Activated naive CD8-positive, alpha-beta T cell treated with anti-CD3 and anti-CD28 coated beads, Interleukin-2, amount 50 U/mL, for 16 hours (primary cell): Measurements from ENCODE around the gene CPSF4L.
"Not testable (repeated sequence)": the region's sequence is repeated elsewhere in the genome, so short reads cannot be mapped to it uniquely, and the experiment has no call there.

Experiments
- DNase-seq: peaks from one replicate; pipeline ENCODE4 v3.0.0-alpha.2; 2020; ENCODE audit warnings: low read depth, low spot score

CPSF4L gene, protein sequence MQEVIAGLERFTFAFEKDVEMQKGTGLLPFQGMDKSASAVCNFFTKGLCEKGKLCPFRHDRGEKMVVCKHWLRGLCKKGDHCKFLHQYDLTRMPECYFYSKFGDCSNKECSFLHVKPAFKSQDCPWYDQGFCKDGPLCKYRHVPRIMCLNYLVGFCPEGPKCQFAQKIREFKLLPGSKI

DNA sequence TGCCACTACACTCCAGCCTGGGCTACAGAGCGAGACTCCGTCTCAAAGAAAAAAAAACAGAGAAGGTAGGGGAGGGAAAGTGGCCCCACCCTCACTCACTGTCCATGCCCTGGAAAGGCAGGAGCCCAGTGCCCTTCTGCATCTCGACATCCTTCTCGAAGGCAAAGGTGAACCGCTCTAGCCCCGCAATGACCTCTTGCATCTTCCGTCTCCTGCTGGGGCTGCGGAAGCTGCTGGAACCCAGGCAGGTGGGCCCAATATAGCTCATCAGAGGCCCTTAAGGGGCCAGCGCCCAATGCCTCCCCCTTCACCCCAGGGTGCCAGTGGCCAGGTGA is at the start of gene CPSF4L:
TSS of gene CPSF4L (minus strand) at position 264 of the 335 bp plus-strand sequence. CDS start at position 202, 62 bp downstream.
- no peak for DNase-seq

DNA sequence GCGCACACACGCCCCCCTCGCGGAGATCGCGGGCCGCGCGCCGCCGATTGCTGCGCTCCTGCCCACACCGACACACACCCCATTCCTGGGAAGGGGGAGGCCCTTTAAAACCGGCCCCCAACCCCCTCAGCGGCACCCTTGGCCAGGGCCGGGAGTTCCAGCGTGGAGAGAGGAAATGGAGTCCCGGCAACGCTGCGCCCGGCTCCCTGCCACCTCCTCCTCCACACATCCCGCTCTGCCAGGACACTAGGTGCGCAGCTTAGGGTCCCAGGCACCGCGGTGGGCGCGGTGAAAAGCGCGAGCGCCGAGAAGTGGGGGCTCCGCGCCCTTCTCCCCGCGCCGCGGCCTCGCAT is 49.7 kb upstream of the CPSF4L start:
- no peak for DNase-seq

DNA sequence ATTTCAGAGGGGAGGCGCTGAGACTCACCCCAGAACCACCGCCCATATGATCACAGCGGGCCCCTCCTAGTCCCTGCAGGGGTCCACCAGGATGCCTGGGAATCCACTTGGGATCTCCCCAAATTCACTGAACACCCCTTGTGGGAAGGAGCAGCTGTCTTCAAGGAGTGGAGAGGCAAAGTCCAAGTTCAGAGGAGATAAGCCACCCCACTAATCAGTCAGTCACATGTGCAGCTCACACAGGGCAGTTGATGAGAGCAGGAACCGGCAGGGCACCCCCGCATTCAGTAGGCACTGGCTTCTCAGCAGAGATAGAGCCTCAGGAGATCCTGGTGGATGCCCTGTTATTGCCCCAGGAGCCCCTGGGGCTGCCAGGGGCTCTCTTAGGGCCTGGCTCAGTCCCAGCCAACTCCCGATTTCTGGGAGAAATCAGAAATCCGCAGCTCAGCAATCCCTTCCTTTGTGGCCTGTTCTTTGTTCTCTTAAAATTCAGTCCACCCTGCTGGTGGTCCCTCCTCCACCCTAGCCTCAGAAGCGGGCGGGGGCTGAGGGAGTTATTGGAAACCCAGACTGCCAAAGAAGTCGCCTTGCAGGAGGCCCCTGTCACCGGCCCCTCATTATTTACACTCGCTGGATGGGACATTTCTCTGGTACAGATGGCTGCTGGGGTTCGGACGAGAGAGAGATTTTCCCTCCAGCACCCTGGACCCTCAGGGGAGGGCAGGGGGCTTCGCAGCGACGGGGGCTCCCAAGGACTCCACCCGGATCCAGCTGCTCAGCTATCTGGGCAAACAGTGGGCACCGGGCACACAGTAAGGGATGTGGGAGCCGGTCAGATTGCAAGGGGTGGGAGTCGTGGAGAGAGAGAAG is 48.3 kb upstream of the CPSF4L start:
- DNase-seq: no peak

DNA sequence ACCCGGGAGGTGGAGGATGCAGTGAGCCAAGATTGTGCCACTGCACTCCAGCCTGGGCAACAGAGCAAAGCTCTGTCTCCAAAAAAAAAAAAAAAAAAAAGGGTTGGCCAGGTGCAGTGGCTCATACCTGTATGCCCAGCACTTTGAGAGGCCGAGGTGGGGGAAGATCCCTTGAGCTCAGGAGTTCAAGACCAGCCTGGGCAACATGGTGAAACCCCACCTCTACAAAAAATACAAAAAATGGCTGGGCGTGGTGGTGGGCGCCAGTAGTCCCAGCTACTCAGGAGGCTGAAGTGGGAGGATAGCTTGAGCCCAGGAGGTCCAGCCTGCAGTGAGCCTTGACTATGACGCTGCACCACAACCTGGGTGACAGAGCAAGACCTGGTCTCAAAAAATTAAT is 47.3 kb upstream of the CPSF4L start:
- not testable (repeated sequence) for DNase-seq

DNA sequence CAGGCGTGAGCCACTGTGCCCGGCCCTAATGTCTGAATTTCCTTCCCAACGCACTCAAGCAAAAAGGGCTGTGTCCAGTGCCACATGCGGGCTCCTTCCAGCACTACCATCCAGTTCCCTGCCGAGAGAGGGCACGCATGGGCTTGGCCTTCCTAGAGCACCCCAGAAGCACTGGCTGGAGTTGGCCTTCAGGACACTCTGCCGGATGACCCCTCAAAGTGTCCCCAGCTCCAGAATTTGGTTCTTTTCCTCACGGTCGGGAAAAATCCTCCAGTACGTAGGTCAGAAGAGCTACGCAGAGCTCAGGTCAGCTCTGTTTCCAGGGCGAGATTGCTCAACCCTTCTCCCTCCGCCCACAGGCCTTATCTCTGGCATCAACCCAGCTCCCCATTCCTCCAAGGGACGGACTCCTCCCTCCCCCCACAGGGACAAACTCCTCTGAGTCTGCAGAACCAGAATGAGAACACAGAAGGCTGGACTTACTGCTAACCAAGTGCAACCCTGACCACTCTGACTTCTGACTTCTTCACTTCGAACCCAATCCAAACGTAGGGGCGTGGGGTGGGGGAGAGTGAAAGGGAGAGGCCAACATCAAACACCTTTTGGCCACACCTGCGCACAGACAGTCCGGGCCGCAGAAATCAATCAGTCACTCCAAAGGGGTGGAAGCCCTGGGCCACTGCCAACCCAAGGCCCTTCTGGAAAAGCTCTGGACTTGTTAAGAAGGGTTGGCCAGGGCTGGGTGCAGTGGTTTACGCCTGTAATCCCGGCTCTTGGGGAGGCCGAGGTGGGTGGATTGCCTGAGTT is 46.5 kb upstream of the CPSF4L start:
- DNase-seq: no peak

DNA sequence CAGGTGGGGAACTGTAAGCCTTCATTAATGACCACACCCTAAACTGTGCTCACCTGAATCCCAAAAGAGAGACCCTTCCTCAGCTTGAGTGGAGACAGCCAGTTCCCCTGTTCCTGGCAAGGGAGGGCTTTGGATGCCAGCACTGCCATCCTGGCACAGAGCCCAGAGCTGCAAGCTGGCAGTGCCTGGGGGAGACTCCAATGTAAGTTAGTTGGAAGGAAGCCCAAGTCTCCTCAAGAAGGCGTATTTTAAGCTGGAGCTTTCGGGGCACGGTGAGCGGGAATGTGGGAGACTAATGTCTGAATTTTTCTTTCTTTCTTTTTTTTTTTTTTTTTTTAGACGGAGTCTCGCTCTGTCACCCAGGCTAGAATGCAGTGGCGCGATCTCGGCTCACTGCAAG is 45.5 kb upstream of the CPSF4L start:
- no peak for DNase-seq

DNA sequence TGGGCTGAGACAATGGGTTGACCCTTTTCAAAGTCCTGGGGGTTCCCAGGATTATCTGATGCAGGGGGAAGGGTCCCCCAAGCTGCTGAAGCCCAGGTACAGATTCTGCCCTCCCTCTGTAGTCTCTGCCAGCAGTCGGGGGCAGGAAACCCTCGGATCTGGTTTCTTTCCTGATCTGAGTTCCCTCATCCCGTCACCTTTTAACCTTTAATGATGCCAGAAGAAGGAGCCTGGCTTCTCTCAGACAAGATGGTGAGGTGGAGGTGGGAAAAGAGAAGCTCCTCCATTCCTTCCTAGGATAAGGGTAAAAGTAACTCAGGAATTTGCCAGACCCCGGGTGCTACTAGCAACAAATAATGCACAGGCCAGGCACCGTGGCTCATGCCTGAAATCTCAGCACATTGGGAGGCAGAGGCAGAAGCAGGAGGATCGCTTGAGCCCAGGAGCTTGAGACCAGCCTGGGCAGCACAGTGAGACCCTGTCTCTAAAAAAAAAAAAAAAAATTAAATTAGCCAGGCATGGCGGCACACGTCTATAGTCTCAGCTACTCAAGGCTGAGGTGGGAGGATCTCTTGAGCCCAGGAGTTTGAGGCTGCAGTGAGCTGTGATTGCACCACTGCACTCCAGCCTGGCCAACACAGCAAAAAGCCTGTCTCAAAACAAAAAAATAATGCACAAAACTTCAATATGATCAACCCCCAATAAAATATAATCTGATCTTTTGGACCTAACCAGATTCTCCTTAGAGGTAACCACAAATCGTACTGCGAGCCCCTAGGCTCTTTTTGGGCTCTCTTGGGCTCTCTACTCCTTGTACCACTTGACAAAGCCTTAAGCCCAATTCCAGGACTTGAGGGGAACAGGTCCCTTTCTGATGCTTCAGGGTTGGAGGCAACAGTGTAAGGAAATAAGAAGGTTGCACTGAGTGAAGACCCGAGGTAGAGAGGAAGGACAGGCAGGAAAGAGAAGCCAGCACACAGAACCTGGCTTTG is 44.5 kb upstream of the CPSF4L start:
- DNase-seq: no peak

DNA sequence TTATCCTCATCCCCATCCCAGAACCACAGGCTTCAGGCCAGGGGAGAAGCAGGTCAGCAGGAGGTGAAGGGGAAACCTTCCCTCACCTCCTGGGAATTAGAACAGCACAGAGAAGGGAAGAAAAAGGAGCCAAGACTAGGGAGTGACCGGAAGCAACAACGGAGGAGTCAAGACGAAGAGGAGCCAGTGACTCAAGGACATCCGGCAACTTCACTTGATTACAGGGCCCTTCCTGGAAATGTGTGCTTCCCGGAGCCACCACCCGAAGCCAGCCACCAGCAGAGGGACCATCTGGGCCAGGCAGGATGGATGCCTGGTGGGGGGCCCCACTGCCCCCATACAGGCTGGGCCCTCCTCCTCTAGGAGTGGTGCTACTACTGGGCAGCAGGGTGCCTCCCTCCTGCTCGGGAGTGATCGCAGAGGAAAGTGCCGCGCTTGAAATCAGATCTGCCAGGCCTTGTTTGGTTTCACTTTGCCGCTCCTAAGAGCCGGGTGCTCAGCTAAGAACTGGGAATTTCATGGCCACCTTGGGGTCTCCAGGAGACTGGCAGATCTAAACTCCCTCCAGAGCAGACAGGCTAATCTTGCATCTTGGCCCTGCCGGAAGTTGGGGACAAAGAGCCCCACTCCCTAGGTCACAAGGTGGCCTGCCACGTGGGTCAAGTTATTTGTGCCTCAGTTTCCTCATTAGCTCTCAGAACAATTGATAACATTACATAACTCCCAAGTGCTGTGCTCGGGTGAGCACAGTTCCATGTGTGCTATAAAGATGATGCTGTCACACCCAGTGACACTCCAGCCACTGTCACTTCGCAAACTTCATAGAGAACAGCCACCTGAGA is 43.5 kb upstream of the CPSF4L start:
- no peak for DNase-seq

DNA sequence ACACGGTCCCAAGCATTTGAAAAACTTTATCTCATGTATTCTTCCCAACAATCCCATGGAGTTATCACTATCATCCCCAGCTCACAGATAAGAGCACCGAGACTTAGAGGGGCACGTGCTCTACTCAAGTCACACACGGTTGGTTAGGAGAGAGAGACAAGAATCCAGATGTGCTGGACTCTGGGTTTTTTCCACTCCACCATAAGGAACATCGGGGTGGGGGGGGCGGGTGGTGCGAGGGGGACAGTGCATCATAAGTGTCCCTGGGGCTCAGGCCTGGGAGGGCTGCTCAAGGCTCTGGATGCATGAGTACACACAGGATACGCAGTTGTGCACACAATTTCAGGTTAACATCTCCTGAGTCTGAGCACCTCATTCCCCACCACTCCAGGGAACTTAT is 42.8 kb upstream of the CPSF4L start:
- no peak for DNase-seq

DNA sequence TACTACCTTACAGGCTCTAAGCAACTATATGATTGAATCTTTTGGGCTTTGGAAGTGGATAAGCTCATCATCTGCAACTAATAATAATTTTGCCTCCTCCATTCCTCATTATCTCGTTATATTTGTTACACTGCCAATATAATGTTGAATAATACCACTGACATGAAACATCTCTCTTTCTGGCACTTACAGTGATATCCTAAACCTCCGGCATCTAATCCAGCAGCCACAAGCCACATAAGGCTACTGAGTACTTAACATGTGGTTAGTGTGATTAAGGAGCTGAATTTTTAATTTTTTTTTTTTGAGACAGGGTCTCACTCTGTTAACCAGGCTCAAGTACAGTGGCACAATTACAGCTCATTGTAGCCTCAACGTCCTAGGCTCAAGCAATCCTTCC is 40.5 kb upstream of the CPSF4L start:
- DNase-seq: no peak

DNA sequence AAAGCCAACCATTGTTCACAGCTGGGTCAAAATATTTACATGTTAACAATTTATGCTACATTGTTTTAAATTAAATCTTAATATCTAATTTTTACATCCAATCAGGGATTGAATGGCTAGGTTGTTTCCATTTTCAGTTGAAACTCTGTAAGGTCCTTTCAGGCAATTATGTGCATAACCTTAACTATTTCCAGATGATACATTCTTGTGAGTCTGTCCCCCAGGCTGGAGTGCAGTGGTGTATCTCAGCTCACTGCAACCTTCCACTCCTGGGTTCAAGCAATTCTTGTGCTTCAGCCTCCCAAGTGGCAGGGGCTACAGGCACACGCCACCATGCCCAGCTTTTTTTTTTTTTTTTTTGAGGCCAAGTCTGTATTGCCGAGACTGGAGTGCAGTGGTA is 39.7 kb upstream of the CPSF4L start:
- no peak for DNase-seq

DNA sequence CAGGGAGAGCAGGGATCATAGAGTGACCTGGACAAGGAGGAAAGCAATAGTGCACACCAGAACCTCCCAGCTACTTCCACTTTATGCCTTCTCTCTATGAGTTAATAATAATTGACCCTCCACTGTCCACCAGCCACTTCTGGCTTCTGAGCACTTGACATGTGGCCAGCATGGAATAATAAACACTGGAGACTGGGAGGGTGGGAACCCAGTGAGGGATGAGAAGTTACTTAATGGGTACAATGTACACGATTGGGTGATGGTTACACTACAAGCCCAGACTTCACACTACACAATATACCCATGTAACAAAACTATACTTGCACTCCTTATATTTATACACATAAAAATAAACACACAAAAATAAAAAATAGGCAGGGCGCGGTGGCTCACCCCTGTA is 38.7 kb upstream of the CPSF4L start:
- DNase-seq: no peak

DNA sequence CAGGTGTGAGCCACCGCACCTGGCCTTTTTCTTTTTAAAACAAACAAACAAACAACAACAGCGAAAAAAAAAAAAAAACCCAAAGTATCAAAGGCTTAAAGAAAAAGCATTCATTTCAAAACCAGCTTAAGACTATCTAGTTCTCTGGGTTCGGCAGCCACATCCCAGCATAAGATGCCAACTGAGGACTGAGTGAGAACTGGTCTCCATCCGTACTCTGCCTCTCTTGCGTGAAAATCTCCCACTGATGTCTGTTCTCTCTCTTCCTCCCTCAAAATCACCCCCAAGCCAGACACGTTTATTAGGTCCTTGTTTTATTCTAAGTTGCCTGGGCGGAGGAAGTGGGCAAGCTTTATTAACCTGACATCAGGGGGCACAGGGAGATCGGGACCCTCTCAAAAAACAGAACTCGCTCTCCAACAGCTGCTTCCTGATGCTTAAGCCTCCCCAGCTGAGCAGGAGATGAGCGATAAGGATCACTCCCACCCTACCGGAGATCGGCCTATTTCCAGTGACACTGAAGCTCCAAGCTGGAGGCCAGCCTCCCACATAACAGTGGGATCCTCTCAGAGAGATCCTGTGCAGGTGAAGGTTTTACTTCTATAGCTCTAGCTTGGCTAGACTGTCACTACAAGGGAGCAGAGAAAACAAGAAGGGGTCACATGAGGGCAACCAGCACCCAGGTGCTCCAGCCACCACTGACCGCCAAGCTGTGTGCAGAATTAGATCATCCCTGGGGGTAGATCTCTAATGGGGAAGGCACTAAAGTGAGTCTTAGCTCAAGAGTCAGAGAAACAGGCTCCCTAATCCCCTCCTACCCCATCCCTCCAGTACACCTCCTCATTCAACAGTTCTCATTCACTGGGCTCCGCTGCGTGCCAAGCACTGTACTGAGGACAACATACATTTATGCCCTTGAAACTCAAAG is 36.5 kb upstream of the CPSF4L start:
- no peak for DNase-seq

DNA sequence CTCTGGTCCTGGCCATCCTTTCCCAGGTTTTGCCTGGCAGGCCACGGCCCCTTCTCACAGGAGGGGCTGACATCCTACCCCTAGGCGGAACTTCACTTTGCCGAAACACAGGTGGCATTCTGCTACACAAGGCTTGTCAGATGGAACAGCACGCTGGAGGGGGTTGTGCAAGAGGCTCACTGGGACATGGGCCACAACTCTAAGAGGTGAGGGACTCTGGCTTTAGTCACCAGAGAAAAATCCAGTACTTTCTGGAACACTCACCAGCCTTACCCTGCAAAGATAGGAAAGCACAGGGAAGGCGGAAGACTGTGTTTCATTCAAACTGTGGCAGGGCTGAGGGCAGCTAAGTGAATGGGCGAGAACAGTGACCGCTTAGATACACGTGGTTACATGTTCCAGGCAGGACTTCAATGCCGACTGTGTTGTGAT is 31.8 kb upstream of the CPSF4L start:
- no peak for DNase-seq

DNA sequence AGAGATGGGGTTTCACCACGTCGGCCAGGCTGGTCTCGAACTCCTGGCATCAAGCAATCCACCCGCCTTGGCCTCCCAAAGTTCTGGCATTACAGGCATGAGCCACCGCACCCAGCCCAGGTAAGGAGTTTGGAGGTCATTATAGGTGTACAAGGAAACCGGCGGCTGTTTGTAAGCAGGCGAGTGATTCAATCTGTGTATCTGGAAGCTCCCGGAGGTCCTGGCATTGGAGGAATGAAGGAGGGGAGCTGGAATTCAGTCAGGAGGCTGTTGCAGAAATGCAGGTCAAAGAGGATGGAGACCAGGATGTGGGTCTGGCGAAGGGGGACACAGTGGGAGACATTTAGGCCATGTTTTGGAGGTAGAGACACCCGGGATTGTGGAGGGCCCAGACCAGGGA is 31.4 kb upstream of the CPSF4L start:
- DNase-seq: no peak

DNA sequence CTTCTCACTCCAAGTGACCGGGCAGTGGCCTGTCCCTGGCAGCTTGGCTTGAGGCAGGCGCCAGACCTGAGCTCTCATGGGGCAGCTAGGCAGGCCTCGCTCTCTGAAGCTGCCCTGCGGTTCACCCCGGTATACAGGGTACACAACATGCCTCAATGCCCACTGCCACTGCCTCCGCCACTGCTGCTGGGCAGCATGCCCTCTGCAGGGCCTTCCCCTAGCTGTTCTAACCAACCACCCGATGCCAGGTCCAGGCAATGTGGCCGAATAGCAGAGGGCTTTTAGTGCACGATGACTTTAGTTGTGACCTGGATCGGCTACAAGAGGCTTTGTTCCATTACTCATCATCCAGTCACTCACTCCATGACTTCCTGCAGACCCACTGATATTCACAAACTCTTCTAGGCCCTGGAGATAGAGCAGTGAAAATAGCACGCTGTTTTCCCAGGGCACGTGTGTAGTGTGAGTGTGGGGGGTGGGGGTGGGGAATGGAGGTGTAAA is 30.4 kb upstream of the CPSF4L start:
- no peak for DNase-seq

DNA sequence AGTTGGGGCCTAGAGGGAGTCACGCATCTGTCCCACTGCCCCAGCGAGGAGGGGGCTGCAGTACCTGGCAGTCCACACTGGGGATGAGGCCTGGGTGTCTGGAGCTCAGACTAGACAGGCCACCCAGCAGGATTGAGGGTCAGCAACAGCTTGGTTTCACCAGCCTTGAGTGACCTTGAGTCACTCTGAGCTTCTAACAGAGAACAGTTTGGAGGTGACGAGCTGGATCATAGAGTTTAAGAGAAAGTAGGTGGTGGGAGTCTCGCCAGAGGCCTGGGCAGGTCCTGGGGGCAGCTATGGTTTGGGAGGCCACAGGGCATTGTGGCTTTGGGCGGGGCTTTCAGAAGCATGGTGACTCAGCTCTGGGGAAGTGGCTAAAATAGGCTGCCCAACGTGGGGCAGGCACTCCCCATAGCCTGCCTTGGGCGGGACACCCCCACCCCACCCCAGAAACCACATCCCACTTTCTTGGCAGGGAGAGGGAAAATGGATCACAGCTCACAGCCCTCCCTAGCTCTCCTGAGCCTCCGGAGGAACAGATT is 29.7 kb upstream of the CPSF4L start:
- no peak for DNase-seq

DNA sequence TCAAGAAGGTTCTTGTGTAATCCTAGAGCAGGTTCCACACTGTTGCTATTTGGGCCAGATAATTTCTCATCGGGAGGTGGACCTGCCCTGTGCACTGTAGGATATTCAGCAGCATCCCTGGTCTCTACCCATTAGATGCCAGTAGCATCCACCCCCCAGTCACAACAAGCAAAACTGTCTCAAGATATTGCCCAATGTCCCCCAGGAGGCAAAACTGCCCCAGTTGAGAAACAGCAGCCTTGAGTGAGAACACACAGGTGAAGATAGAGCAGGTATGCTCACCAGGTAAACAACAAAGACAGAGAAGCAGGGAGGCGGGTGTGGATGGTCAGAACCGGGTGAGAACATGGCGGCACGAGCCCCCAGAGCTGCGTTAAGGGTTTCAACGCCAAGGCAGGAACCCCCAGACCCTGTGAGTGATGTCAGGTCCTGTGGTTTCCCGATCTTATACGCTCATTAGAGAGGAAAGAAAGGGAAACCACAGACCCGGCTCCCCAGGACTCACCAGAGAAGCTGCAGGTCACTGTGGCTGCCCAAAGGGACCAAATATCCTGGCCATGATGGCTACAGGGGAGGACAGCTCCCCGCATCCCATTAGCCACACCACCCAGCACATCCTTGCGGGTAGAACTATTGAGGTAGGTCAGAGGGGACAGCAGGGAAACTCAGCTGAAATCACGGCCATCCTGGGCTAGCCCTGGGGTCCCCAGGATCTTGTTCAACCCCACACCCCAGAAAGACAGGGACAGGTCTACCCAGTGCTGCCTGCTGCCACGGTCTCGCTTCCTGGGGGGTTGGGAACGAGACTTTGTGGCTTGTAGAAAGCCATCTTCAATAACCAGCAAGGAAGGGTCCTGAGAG is 28.9 kb upstream of the CPSF4L start:
- no peak for DNase-seq
